GM12891 (cell line): ENCODE results near the gene CAMK2N2.

Experiments
- POLR2A ChIP-seq: IDR thresholded peaks from 2 replicates; pipeline ENCODE4 v1.6.1; 2011; ENCODE audit warnings: low read depth, low read length, control low read depth
- POLR2AphosphoS5 ChIP-seq: IDR thresholded peaks from 2 replicates; pipeline ENCODE4 v1.6.1; 2011; ENCODE audit warnings: low read depth, low read length, control low read depth
- TAF1 ChIP-seq: IDR thresholded peaks from 2 replicates; pipeline ENCODE4 v1.6.1; 2011; ENCODE audit warnings: low read depth, low read length, control low read depth

GRCh38 chr3:184307915-184308314 lies 46.6 kb upstream of the CAMK2N2 start:
- no peak for TF ChIP-seq POLR2A
- TF ChIP-seq POLR2AphosphoS5: no peak
- TF ChIP-seq TAF1: no peak
